IPS-NIHi7 (cell line): ENCODE results near the gene SYCE3.
A peak's percentile ranks its signal among the peaks of the same experiment; 100 is the strongest.

Experiments
- DNase-seq: peaks from one replicate; pipeline ENCODE4 v3.0.0; 2012; ENCODE audit warnings: mixed read lengths; ENCODE audit errors: extremely low spot score

The SYCE3 gene

GRCh38 chr22:50531546-50531961 is 31.2 kb downstream of the SYCE3 start:
- DNase-seq = no peak

GRCh38 chr22:50530877-50531545 is 31.7 kb downstream of the SYCE3 start:
- peak; percentile 76 for DNase-seq

GRCh38 chr22:50530580-50530876 is 32.2 kb downstream of the SYCE3 start:
- DNase-seq = no peak

GRCh38 chr22:50529897-50530579 is 32.7 kb downstream of the SYCE3 start, which contains the start of gene TYMP:
TSS of gene TYMP (minus strand) at chr22:50530012. CDS start at chr22:50529709, 303 bp downstream.
- DNase-seq = peak; percentile 8

- no peak for DNase-seq
Measured at GRCh38 chr22:50529416-50529896, 33.3 kb downstream of the SYCE3 start.

GRCh38 chr22:50528682-50529415 is 33.9 kb downstream of the SYCE3 start:
- no peak for DNase-seq

GRCh38 chr22:50527921-50528681 is 34.6 kb downstream of the SYCE3 start:
- DNase-seq = no peak

GRCh38 chr22:50526834-50527801 is 35.6 kb downstream of the SYCE3 start:
- DNase-seq = peak; percentile 75

GRCh38 chr22:50526108-50526833 is 36.4 kb downstream of the SYCE3 start:
- peak; percentile 78 for DNase-seq

- no peak for DNase-seq
Measured at GRCh38 chr22:50525858-50526107, 36.9 kb downstream of the SYCE3 start.

GRCh38 chr22:50525104-50525857 is 37.4 kb downstream of the SYCE3 start, which contains the start of gene SCO2:
TSS of gene SCO2 (minus strand) at chr22:50525598. CDS start at chr22:50524411, 1,187 bp downstream.
- DNase-seq = peak; percentile 99

- DNase-seq = no peak
Measured at GRCh38 chr22:50524676-50525103, 38.0 kb downstream of the SYCE3 start.

GRCh38 chr22:50523806-50524675 is 38.7 kb downstream of the SYCE3 start:
- DNase-seq = no peak

- DNase-seq = no peak
Measured at GRCh38 chr22:50523458-50523805, 39.3 kb downstream of the SYCE3 start.

- no peak for DNase-seq
Measured at GRCh38 chr22:50522806-50523438, 39.8 kb downstream of the SYCE3 start.

- no peak for DNase-seq
Measured at GRCh38 chr22:50522208-50522805, 40.4 kb downstream of the SYCE3 start.

- no peak for DNase-seq
Measured at GRCh38 chr22:50521710-50522109, 41.0 kb downstream of the SYCE3 start.
